ENCODE results near the gene FBXL4. TPM values are rescaled to one million over a fixed set of nuclear protein-coding genes. Genes with fewer than 3 reads are reported as not detected.
"Not testable (repeated sequence)": the region's sequence is repeated elsewhere in the genome, so short reads cannot be mapped to it uniquely, and the experiment has no call there.

Gene FBXL4
- total RNA-seq, 6 experiments from 2014 or later: 10.6 to 13.0 (median 12.3) TPM

GRCh38 chr6:98909236-98909635 is 38.5 kb downstream of the FBXL4 start:
- no peaks in the 10 kb centered on the region; the same call in 1 of the 2 replicates for H3K27me3 Mint-ChIP-seq (ENCODE audit: insufficient read depth)
- no peak for DNase-seq
- H3K27ac Mint-ChIP-seq: no peak overlapping the region
- TF ChIP-seq CTCF (IDR thresholded peaks at IDR 0.05): no peak
- H3K4me1 Mint-ChIP-seq (ENCODE audit: low read depth): peaks cover under 1% of the 10 kb centered on the region; the same call in 1 of the 2 replicates
- H3K4me3 Mint-ChIP-seq: no peak overlapping the region
- peaks cover 22% of the 10 kb centered on the region for H3K9me3 Mint-ChIP-seq
- H3K36me3 Mint-ChIP-seq (ENCODE audit: low read depth): peaks cover 34% of the 10 kb centered on the region

- H3K36me3 Mint-ChIP-seq (ENCODE audit: low read depth): peaks cover 11% of the 10 kb centered on the region
- not testable (repeated sequence) for H3K9me3 Mint-ChIP-seq
These were observed 41.4 kb downstream of the FBXL4 start for GRCh38 chr6:98906342-98906741.

GRCh38 chr6:98905759-98906158 is 42.0 kb downstream of the FBXL4 start:
- Mint-ChIP-seq H3K27ac (no peak overlapping the region), H3K4me1 (ENCODE audit: low read depth) (peaks cover 13% of the 10 kb centered on the region; the same call in 1 of the 2 replicates), H3K4me3 (no peak overlapping the region), H3K27me3 (ENCODE audit: insufficient read depth) (no peaks in the 10 kb centered on the region), H3K9me3 (no peaks in the 10 kb centered on the region; the same call in 1 of the 2 replicates), H3K36me3 (ENCODE audit: low read depth) (peaks cover 16% of the 10 kb centered on the region)
- no peak for DNase-seq
- TF ChIP-seq CTCF (IDR thresholded peaks at IDR 0.05): no peak

More at GRCh38 chr6:98906342-98906741, 41.4 kb downstream of the FBXL4 start:
- not testable (repeated sequence) for H3K27me3 Mint-ChIP-seq (ENCODE audit: insufficient read depth); H3K4me3 Mint-ChIP-seq; H3K27ac Mint-ChIP-seq; DNase-seq
- H3K4me1 Mint-ChIP-seq (ENCODE audit: low read depth): peaks cover 13% of the 10 kb centered on the region; the same call in 1 of the 2 replicates

- Mint-ChIP-seq H3K27ac (no peak overlapping the region), H3K4me1 (ENCODE audit: low read depth) (peaks cover 13% of the 10 kb centered on the region; the same call in 1 of the 2 replicates), H3K9me3 (no peaks in the 10 kb centered on the region), H3K4me3 (no peak overlapping the region), H3K36me3 (ENCODE audit: low read depth) (peaks cover 30% of the 10 kb centered on the region), H3K27me3 (ENCODE audit: insufficient read depth) (no peaks in the 10 kb centered on the region)
- DNase-seq: no peak
- no peak for TF ChIP-seq CTCF (IDR thresholded peaks at IDR 0.05)
These were observed 43.6 kb downstream of the FBXL4 start for GRCh38 chr6:98904096-98904495.

GRCh38 chr6:98900706-98901105 is 47.0 kb downstream of the FBXL4 start:
- Mint-ChIP-seq H3K9me3 (no peaks in the 10 kb centered on the region), H3K27ac (no peak overlapping the region), H3K4me1 (ENCODE audit: low read depth) (peaks cover 13% of the 10 kb centered on the region; the same call in 1 of the 2 replicates), H3K4me3 (no peak overlapping the region), H3K36me3 (ENCODE audit: low read depth) (peaks cover 29% of the 10 kb centered on the region), H3K27me3 (ENCODE audit: insufficient read depth) (no peaks in the 10 kb centered on the region)
- no peak for TF ChIP-seq CTCF (IDR thresholded peaks at IDR 0.05)
- DNase-seq: no peak

GRCh38 chr6:98894810-98895209 is 52.9 kb downstream of the FBXL4 start:
- Mint-ChIP-seq H3K9me3 (no peaks in the 10 kb centered on the region), H3K4me3 (no peak overlapping the region), H3K4me1 (ENCODE audit: low read depth) (peaks cover 5% of the 10 kb centered on the region; the same call in 1 of the 2 replicates), H3K27ac (no peak overlapping the region), H3K36me3 (ENCODE audit: low read depth) (peaks cover 13% of the 10 kb centered on the region), H3K27me3 (ENCODE audit: insufficient read depth) (no peaks in the 10 kb centered on the region)
- DNase-seq: no peak
- no peak for TF ChIP-seq CTCF (IDR thresholded peaks at IDR 0.05)

All from HFFc6 (cell line).